Endothelial cell of umbilical vein (primary cell): ENCODE data around the gene HSF2. TPM values are rescaled to one million over a fixed set of nuclear protein-coding genes. Genes with fewer than 3 reads are reported as not detected.

Experiments
- BruUV-seq: library from RNA; stranded (reverse); fragments of 400-500 nt; replicated peaks from 2 replicates; lab custom pipeline; 2021; lab: Mats Ljungman, UMichigan
- CTCF ChIA-PET: fragments of 300-600, 350-600 bp; sonication (Branson Sonifier 250); formaldehyde crosslinking; loops from one replicate; lab custom pipeline; 2021; ENCODE audit warnings: antibody characterized with exemption, inconsistent platforms; lab: Charles Lee
- POLR2A ChIA-PET: fragments of 300-600, 350-600 bp; sonication (Branson Sonifier 250); formaldehyde crosslinking; loops from one replicate; lab custom pipeline; 2021; ENCODE audit warnings: antibody characterized with exemption, inconsistent platforms; lab: Charles Lee
- DNase-seq: peaks from one replicate; pipeline ENCODE4 v3.0.0-alpha.2; 2011; ENCODE audit warnings: low read depth, low spot score
- FAIRE-seq: peaks from 2 replicates; lab custom pipeline; 2011; peaks lifted over from hg19 to GRCh38; lab: Jason Lieb, UNC
- H2AFZ ChIP-seq: 2 replicates; pipeline ENCODE4 v1.6.0; 2012; ENCODE audit warnings: low read depth, low read length, control low read depth, inconsistent platforms
- H3K27ac ChIP-seq: 2 replicates; pipeline ENCODE4 v1.5.1; 2011; ENCODE audit warnings: low read depth, mild to moderate bottlenecking, control low read depth, low read length, moderate library complexity; ENCODE audit not compliant: insufficient read depth
- H3K27me3 ChIP-seq, 2 experiments: 2 replicates each; pipeline versions ENCODE4 v1.6.0 to v1.6.1; 2011; ENCODE audit warnings: low read length in 2 of 2, mixed read lengths in 1 of 2; ENCODE audit not compliant: control insufficient read depth in 2 of 2, insufficient read depth in 2 of 2
- H3K36me3 ChIP-seq, 2 experiments: 2 replicates in 1 of 2; 3 replicates in 1 of 2; pipeline ENCODE4 v1.5.1; 2011; ENCODE audit warnings: low read length in 2 of 2, mild to moderate bottlenecking in 1 of 2, moderate library complexity in 1 of 2; ENCODE audit not compliant: control insufficient read depth in 2 of 2, insufficient read depth in 2 of 2; ENCODE audit errors: extremely low read depth in 1 of 2
- H3K4me1 ChIP-seq: 3 replicates; pipeline ENCODE4 v1.5.1; 2011; ENCODE audit warnings: mild to moderate bottlenecking, low read length; ENCODE audit not compliant: control insufficient read depth, insufficient read depth; ENCODE audit errors: extremely low read depth
- H3K4me2 ChIP-seq: 2 replicates; pipeline ENCODE4 v1.6.1; 2011; ENCODE audit warnings: low read length, control low read depth, mixed read lengths; ENCODE audit not compliant: insufficient read depth
- H3K4me3 ChIP-seq, 3 experiments: fragments of 200-600 bp in 1 of 3; sonication (generic), shearing (Covaris generic) in 1 of 3; replicated peaks in 1 of 3; 2 replicates each; pipeline ENCODE4 v1.5.1; 2011 to 2016; ENCODE audit warnings: control low read depth in 3 of 3, low read length in 3 of 3, mild to moderate bottlenecking in 2 of 3, inconsistent platforms in 1 of 3, low read depth in 1 of 3, moderate library complexity in 1 of 3; ENCODE audit not compliant: insufficient read depth in 1 of 3
- H3K79me2 ChIP-seq: 2 replicates; pipeline ENCODE4 v1.6.0; 2012; ENCODE audit warnings: low read length, inconsistent platforms; ENCODE audit not compliant: control insufficient read depth, insufficient read depth
- H3K9ac ChIP-seq: replicated peaks from 2 replicates; pipeline ENCODE3; 2011; ENCODE audit warnings: low read length, control low read depth; ENCODE audit not compliant: insufficient read depth; ENCODE audit errors: extremely low read depth
- H3K9me1 ChIP-seq: replicated peaks from 3 replicates; pipeline ENCODE4 v1.6.0; 2011; ENCODE audit warnings: mild to moderate bottlenecking, low read length; ENCODE audit not compliant: control insufficient read depth, insufficient read depth; ENCODE audit errors: extremely low read depth
- H3K9me3 ChIP-seq: replicated peaks from 2 replicates; pipeline ENCODE4 v1.5.1; 2012; ENCODE audit warnings: low read length, inconsistent platforms; ENCODE audit not compliant: control insufficient read depth, insufficient read depth
- H4K20me1 ChIP-seq: replicated peaks from 2 replicates; pipeline ENCODE3; 2011; ENCODE audit warnings: mild to moderate bottlenecking, low read length; ENCODE audit not compliant: control insufficient read depth, insufficient read depth; ENCODE audit errors: extremely low read depth
- CTCF ChIP-seq, 2 donors: IDR thresholded peaks; 1 replicate in 1 of 2; 2 replicates in 1 of 2; pipeline ENCODE4 v1.5.1; 2011; ENCODE audit warnings: low read length in 2 of 2, mild to moderate bottlenecking in 2 of 2, moderate library complexity in 2 of 2, control low read depth in 1 of 2, inconsistent platforms in 1 of 2, low read depth in 1 of 2; ENCODE audit not compliant: insufficient read depth in 1 of 2; ENCODE audit errors: extremely low read depth in 1 of 2
- EZH2 ChIP-seq: IDR thresholded peaks from 2 replicates; pipeline ENCODE4 v1.6.1; 2012; ENCODE audit warnings: borderline replicate concordance, low read depth, mild to moderate bottlenecking, moderate library complexity, low read length, inconsistent platforms; ENCODE audit not compliant: severe bottlenecking
- FOS ChIP-seq: IDR thresholded peaks from 2 replicates; pipeline ENCODE4 v1.6.1; 2011; ENCODE audit warnings: mild to moderate bottlenecking, low read length, moderate library complexity, borderline replicate concordance; ENCODE audit not compliant: insufficient read depth
- GATA2 ChIP-seq: IDR thresholded peaks from 2 replicates; pipeline ENCODE4 v1.7.0; 2011; ENCODE audit warnings: low read depth, mild to moderate bottlenecking, moderate library complexity, mixed read lengths, low read length; ENCODE audit not compliant: insufficient read length, insufficient read depth
- JUN ChIP-seq: IDR thresholded peaks from 2 replicates; pipeline ENCODE4 v1.6.1; 2011; ENCODE audit warnings: borderline replicate concordance, low read depth; ENCODE audit not compliant: insufficient read length, insufficient read depth
- MAX ChIP-seq: IDR thresholded peaks from 2 replicates; pipeline ENCODE4 v1.6.1; 2011; ENCODE audit not compliant: insufficient read depth, insufficient read length
- MYC ChIP-seq: IDR thresholded peaks from one replicate; pipeline ENCODE4 v1.6.1; 2011; ENCODE audit warnings: mild to moderate bottlenecking, low read depth, low read length
- POLR2A ChIP-seq: IDR thresholded peaks from 2 replicates; pipeline ENCODE4 v1.6.1; 2012; ENCODE audit warnings: low read depth, mild to moderate bottlenecking, control low read depth, low read length
- POLR2AphosphoS5 ChIP-seq: IDR thresholded peaks from 2 replicates; pipeline ENCODE4 v1.6.1; 2012; ENCODE audit warnings: low read depth, mild to moderate bottlenecking, control low read depth, low read length, moderate library complexity; ENCODE audit not compliant: insufficient read depth
- dilution Hi-C: fragments of 300-500 bp; cut with MboI; formaldehyde crosslinking; loops from one replicate; pipeline ENCODE4 v1.15.0; 2019; ENCODE audit warnings: low sequenced_read_pairs; ENCODE audit not compliant: extremely low pct_ligation_motif_present
- intact Hi-C: fragments of 100-400 bp; cut with micrococcal nuclease; formaldehyde crosslinking; loops from one replicate; pipeline ENCODE4 v1.10.0; 2022
- polyA plus RNA-seq, 4 experiments: library from polyadenylated mRNA; depleted of rRNA in 3 of 4; stranded (reverse) in 3 of 4; unstranded in 1 of 4; fragments of >200 nt; gene quantifications; 2 replicates each; pipeline versions ENCODE4 v1.2.1 to v1.2.3, GENCODE V29; 2011 to 2012; ENCODE audit warnings: missing spikeins in 1 of 4
- total RNA-seq: library from RNA; stranded (reverse); gene quantifications from 2 replicates; pipeline ENCODE4 v1.2.3, GENCODE V29; 2021

Gene HSF2
- total and polyA plus RNA-seq, 2 donors (not counting 3 experiments of a cell fraction or from before 2014, with no cell fraction given), result 8.0 to 13.3 TPM

GRCh38 chr6:122423734-122424133 is 24.3 kb downstream of the HSF2 start:
- H3K9me1 ChIP-seq, result no peaks in the 10 kb centered on the region
- H3K4me3 ChIP-seq, result no peak overlapping the region
- H3K79me2 ChIP-seq, result no peaks in the 10 kb centered on the region
- DNase-seq (no peak), FAIRE-seq (no peak)
- peaks cover under 1 to 9% of the 10 kb centered on the region in 2 experiments for H3K36me3 ChIP-seq
- H3K4me1 ChIP-seq, result no peaks in the 10 kb centered on the region
- BruUV-seq, result no TSS peak
- H2AFZ ChIP-seq, result no peak overlapping the region
- ChIA-PET POLR2A (no interaction called here), CTCF (no interaction called here)
- no peaks in the 10 kb centered on the region for H4K20me1 ChIP-seq
- no peak overlapping the region for H3K4me2 ChIP-seq
- no peak overlapping the region for H3K27ac ChIP-seq
- H3K9ac ChIP-seq, result no peak overlapping the region
- no peak for TF ChIP-seq POLR2A
- TF ChIP-seq MYC, result no peak
- TF ChIP-seq POLR2AphosphoS5, result no peak
- no peak for TF ChIP-seq FOS
- TF ChIP-seq EZH2, result no peak
- no peak for TF ChIP-seq CTCF (IDR thresholded peaks at IDR 0.05; ENCODE audit: extremely low read depth in 1 of 2, insufficient read depth in 1 of 2, low read depth in 1 of 2, low read length in 2 of 2)
- no peak for TF ChIP-seq GATA2
- no peak for TF ChIP-seq MAX
- TF ChIP-seq JUN, result no peak
- intact Hi-C loops (no loop called here), dilution Hi-C loops (no loop called here)
- H3K9me3 ChIP-seq, result no peaks in the 10 kb centered on the region
- H3K27me3 ChIP-seq, result no peaks in the 10 kb centered on the region
